GM18861 (cell line): ENCODE measurements around the gene C2orf49.
A peak's percentile ranks its signal among the peaks of the same experiment; 100 is the strongest.
"Not testable (repeated sequence)": the region's sequence is repeated elsewhere in the genome, so short reads cannot be mapped to it uniquely, and the experiment has no call there.

Experiments used
- ATAC-seq: cut with Tn5 transposase; IDR thresholded peaks from one replicate; pipeline ENCODE4 v1.9.1; 2021; ENCODE audit not compliant: unreplicated experiment

Gene C2orf49

DNA sequence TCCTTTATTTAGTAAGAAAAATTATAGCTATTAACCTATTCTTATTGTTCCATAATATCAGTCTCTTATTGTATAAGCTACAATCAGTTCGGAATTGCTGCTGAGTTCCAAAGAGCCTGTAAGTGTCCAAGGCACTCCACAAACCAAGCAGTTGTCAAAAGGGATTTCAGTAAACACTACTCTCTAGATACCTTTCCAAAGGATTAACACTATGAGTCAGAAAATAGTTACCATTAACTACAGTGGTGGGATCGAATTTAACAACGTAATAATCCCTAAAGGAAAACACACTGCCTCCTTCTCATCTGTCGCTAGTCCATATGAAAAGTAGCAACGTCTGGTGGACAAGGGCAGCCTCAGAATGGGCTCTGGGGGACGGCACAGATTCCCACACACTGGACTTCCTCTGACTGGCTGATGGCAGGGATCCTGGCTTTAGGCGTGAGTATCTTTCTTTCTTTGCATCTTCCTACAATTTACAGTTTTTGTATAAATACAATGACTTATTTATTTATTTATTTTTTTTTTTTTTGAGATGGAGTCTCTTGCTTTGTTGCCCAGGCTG is 16.6 kb upstream of the C2orf49 start:
- ATAC-seq, result no peak

DNA sequence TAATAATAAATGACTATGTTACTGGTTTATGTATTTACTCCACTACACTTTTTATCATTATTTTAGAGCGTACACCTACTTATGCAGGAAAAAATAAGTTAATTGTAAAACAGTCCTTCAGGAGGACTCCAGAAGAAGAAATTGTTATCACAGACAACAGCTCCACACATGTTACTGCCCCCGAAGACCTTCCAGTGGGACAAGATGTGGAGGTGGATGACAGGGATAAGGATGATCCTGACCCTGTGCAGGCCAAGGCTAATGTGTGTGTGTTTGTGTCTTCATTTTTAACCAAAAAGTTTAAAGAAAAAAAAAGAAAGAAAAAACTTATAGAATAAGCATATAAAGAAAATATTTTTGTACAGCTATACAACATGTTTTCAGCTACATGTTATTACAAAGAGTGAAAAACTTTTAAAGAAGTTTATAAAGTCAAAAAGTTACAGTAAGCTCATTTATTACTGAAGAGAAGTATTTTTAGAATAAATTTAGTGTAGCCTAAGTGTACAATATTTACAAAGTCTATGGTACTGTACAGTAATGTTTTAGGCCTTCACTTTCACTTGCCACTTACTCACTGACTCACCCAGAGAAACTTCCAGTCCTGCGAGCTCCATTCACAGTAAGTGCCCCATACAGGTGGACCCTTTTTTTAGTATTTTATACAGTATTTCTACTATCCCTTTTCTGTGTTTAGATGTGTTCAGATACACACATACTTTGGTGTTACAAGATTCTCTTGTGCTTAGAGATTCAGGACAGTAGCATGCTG is 15.3 kb upstream of the C2orf49 start:
- ATAC-seq, result no peak

DNA sequence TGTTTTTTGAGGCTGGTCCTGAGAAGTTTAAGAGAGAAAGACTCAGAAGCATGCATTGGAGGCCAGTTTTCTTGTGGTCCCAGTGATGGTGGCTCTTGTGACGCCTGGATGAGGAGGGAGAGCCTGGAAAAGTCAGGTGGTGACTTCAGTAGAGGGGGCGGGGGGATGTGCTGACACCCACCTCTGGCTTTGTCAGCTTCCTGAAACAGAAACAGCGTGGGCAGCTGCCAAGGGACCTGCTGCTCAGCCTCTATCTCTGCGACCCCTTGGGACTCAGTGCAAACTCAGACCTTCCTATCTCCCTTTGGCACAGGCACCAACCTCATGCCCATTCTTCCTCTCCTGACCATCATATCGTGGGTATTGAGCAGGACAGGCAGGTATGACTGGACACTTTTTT is 14.2 kb upstream of the C2orf49 start:
- no peak for ATAC-seq

DNA sequence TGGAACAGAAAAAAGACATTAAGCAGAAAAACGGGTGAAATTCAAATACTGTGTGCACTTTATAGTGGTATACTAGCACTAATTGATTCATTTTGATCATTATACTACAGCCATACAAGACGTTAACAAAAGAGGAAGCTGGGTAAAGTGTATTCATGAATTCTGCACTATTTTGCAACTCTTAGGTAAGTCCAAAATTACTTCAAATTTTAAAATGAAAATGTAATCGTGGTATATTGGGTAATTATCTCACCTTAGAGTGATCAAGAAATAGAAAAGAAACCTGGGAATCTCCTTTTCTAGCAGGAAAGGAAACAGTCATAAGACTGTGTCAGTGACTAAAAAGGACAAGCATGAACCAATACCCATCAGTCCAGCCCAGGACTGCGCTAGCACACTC is 13.2 kb upstream of the C2orf49 start:
- no peak for ATAC-seq

DNA sequence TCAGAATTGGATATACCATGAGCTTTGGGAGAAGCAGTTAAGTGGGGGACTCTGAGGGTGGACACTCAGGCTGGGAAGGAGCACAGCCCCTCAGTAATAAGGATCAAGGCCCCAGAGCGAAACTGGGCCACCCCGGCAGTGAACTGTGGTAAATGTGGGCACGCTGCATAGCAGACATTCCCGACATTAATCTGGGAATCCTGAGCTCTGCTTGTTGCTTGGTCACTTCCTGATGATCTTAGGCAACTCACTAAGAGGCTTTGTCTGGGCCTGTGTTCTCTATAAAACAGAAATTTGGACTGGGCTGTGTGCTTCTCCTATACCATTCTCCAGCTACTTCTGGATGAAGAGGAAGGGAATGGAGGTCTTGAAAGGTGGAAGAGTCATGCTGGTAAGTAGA is 12.6 kb upstream of the C2orf49 start:
- no peak for ATAC-seq

DNA sequence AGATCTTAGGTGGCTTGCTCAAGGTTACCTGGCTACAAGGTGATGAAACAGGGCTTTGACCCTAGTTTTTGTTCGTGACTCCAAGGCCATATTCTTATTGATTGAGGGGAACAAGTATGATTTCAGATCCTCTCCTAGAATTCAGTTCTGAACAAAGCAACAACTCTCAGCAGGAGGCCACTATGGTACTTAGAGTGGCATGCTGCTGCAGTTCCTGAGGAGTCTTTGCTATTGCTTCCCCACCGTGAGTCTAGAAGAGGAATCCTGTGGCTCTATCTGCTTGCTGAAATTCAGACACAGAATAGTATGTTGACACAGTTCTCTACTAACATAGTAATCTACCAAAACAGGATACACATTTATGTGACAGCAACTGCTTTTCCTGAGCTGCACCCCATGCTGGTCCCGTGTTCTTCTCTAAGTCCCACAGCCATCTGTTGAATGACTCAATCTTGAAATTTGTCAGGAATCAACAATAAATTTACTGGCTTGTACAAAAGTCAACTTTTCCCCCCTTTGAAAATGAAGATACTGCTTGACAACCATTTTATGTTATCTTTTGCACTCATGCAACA is 11.9 kb upstream of the C2orf49 start:
- ATAC-seq, result no peak

DNA sequence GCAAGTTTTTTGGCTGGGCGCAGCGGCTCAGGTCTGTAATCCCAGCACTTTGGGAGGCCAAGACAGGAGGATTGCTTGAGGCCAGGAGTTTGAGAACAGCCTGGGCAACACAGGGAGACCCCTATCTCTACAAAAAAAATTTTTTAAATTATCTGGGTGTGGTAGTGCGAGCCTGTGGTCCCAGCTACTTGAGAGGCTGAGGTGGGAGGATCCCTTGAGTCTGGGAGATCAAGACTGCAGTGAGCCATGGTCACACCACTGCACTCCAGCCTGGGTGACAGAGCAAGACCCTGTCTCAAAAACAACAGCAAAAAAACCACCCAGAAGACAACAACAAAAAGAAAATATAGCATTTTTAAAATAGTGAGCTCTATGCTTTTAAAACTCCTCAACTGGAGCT is 10.1 kb upstream of the C2orf49 start:
- ATAC-seq, result not testable (repeated sequence)

DNA sequence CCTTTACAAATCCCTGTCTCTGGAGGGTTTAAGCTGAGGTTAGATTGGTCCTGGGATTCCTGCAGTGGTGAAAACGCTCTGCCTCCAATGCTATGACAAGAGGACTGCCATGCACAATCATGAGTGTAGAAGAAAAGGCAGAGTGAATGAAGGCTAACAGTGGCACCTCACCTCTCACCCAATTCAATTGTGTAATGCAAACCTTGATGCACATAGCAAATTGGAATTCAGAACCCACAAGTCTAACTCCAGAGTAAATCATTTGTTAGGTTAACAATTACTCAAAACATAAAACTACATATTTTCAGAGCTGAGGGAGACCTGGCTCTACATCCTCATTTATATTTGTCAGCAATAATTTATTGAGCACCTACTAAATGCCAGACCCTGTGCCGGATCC is 9.7 kb upstream of the C2orf49 start:
- ATAC-seq, result no peak

DNA sequence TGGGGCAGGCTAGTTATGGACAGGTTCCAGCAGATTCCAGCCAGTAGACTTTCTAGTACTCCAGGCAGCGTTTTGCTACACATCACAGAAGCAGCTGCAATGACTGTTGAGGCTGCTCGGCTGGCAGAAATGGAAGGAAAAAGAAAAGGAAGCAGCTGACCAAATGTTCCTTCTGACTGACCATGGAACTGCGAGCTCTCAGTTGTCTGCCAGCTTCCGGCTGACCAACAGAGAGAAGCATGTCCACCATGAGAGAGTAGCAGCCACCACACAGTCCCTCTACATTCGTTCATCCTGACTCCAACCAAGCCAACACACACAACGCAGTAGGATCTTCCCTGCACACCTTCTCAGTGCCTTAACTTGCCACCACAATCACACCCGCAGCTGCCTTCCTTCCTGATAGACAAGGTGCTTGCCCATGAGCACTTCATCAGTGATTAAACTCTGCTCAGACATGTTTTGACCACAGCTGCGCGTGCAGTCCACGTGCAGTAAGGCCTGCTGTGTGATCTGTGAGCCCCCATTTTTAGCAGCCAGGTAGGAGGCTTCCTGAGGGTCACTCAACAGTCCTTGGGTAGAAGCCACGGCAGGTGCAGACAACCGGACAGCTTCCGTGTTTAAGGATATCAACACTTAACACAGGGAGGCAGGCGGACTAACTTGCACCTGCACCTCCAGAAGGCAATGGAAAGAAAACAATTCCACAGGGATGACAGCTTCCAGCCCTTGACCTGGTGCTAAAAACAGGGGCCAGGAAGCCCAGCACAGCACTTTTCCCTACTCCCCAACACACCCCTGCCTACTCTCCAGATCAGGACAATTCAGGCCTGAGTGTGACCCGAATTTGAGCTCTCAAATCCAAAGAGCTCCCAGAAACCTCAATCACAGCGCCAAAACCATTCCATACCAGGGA is 8.8 kb upstream of the C2orf49 start:
- no peak for ATAC-seq

DNA sequence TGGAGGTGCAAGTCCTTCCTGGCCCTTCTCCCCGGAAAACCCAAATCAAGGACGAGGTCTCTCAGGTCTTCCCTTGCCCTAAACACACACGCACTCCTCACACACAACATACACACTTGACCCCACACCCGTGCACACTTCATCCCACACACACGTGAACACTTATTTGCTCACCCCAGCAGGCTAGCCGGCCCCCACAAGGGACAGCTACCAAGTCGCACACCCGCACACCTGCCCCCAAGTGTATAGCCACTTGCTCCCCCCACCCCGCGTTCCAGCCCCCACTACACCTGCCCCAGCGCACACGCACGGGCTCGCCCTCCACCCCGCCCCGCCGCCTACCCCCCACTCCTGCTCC is 8.2 kb upstream of the C2orf49 start:
- ATAC-seq, result no peak

DNA sequence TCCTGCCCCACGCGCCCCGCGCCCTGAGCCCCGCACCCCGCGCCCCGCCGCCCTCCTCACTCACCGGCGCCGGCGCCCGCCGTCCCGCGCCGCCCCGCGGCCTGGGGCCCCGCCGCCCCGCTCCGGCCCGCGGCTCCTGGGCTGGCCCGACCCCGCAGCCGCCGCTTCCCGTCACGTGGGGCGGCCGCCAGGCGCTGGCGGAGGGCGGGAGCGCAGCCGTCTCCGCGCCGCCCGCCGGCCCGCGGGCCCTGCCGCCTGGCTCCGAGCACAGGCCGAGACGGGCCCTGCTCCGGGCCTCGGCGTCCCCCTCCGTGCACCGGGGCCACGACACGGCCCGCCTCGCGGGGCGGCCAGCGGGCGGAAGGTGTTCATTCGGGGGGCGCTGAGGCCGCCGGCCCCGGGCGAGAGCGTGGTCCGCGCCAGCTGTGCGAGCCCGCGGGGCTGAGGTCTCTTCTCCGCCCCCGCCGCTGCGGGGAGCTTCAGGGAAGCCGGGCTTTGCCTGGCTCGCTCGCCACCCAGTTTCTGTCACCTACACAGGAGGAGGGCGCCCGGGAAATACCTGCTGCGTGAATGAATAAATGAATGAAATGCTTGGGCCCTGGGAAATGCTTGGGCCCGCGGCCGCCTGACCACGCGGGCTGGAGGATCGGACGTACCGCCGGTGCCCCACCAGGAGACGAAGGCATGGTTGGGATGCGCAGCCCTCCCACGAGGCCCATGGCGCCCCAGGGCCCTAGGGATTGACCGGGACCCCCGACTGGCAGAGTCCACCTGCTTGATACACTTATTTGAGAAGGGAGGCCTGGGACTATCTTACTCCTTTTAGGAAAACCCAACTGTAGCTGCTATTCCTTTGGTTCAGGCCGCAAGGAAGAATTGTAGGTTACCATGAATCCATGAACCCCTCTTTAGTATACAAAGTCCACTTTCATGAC is 7.5 kb upstream of the C2orf49 start, which contains the start of gene TGFBRAP1:
TSS of gene TGFBRAP1 (minus strand) at position 175 of the 935 bp plus-strand sequence. CDS start 21,434 bp downstream, outside the sequence.
- ATAC-seq, result peak; percentile 58

DNA sequence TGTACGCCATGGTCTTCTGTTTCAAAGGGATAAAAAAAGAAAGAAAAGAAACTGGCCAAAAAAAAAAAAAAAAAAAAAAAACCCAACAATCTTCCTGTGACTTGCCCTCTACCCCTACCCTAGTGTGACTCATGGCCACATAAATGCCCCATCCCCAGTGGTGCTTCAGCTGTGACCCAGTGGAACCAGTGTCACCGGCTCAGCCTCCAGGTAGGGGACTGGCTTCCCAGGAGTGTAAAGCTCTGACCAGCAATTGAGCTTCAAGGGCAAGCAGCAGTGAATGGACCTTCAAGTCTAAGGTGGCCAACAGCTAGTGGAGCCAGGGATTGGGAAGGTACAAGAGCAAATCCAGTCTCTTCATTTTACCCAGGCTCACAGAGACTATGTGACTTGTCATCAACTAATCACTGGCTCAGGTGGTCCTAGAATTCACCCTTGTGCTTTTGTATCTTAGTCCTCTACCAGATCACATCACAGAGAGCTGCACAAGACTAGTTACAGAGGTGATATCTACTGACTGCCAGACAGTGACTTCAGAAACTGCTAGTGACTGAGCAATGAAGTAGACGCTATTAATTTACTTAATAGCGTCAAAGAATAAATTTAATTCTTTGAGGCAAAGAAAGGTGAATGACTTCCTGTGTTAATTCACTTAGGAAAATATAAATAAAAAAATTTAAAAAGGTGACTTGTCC is 6.5 kb upstream of the C2orf49 start:
- ATAC-seq, result no peak

DNA sequence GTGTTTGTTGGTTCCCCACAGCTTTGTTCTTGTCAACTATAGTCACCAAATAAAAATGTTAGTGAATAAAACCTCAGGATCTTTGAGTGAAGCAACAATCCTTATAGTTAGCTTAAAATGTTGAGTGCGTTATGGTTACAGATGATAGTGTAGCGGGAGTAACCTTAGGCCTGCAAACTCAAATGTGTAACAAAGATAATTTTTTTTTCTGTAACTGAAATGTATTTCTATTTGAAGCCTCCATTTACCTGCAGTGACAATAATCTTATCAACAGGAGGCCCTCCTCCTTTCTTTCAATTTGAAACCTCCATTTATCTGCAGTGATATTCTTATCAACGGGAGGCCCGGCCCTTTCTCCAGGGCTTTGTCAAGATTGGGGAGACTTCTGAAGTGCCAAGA is 3.1 kb upstream of the C2orf49 start:
- ATAC-seq, result no peak

DNA sequence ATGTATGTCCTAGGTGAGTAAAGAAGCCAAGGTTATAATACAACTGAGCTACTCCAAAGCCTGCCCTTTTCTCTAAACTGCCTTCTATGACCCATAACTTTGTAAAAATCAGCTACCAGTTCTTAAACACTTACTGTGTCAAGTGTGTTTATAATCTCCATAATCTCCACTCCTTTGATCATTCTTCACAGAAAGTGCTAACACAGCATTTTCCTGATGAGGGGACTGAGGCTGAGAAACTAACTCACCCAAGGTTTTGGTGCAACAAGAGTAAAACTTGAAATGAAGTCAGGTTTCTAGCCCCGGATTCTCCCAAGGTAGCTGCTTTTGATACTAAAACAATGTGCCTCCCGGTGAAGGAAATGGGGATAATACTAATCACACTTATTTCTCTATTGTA is 1.9 kb upstream of the C2orf49 start:
- ATAC-seq, result no peak

DNA sequence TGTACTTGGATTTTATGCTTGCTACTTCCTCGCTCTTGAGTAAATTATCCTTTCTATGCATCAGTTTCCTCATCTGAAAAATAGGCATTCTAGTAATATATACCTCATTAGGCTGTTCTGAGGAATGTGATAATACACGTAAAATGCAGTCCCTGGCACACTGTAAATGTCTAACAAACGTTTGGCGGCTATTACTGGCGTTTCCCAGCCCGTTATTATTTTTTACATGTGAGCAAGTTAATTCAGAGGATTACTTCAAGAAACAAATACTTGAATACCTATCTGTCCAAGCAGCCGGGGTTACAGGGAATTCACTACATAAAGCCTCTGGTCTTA is 586 bp upstream of the C2orf49 start:
- no peak for ATAC-seq

DNA sequence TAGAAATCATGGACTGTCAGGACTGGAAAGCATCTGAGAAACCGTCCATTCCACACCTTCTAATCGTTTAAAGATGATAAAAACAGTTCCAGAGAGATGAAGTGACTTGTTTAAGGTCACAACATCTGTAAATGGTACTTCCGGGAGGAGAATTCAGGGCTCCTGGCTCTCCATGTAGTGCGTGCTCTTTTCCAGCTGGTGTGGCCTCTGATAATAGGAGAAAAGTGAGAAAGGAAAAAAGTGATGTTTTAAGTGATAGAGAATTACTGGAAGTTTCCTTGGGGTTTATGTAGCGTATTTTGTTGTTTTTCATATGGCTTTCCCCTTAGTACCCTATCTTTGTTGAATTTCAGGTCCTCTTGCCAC is 663 bp downstream of the C2orf49 start:
- ATAC-seq, result peak; percentile 28

DNA sequence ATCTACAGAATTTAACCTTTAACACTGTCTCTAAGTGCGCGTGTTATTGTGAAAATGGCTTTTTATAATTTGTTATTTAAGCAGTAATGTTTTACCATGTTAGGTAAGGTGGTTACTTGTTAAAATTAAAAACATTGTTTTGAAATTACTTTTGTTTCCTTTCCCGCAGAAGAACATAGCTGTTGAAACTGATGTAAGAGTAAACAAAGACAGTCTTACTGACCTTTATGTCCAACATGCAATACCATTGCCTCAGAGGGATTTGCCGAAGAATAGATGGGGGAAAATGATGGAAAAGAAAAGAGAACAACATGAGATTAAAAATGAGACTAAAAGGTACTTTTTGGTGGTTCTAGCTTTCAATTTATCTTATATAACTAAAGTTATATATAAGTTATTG is 2.1 kb downstream of the C2orf49 start:
- ATAC-seq, result no peak

DNA sequence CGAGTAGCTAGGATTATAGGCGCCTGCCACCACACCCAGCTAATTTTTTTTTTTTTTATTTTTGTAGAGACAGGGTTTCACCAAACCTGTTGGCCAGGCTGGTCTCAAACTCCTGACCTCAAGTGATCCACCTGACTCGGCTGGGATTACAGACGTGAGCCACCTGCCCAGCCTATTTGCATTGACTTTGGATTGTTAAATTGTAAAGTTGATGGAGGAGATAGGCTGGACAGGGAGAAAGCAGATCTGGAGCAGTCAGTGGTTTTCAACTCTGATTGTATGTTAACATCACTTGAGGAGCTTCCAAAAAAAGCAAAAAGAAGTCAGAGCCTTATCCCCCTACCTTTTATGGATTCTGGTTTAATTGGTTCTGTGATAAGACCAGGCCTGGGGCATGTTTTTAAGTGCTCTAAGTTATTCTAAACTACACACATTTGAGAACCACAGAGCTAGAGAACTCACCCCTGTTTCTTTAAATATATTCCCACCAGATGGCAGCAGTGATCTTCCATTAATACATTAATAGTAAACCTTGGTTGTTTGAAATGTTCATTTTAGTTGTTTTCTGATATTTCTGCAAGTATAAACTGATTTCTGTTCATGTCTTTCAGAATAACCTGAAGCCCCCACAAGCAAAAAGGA is 7.5 kb downstream of the C2orf49 start:
- no peak for ATAC-seq

DNA sequence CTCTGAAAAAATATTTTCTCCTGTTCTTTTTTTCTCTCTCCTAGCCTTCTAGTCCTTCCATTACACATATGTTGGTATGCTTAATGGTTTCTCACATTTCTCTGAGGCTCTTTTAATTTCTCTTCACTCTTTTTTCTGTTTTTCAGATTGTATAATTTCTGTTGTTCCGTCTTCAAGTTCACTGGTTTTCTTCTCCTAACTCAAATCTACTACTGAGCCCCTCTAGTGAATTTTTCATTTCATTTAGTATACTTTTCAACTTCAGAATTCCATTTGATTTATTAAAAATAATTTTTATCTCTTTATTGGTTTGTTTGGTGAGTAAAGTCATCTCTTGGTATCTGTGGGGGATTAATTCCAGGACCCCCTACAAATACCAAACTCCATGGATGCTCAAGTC is 19.8 kb downstream of the C2orf49 start:
- no peak for ATAC-seq

DNA sequence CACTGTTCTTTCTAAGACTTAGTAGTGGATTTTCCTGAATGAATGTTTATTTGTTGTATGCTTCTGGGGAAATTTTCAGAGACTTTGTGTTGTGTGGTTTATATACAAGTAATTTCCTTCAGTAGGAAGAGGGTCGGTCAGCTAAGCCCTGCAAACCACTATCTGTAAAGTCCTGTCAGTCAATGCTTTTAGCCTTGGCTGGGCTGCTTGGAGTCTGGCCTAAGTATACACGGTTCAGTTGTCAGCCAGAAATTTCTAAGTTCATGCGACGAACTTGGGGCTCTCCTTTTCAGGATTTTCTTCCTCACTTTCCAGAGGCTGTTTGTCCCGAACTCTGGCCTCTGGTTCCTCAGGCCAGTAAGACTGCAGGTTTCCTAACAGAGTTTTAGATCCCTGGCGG is 21.3 kb downstream of the C2orf49 start:
- no peak for ATAC-seq
